Kidney epithelial cell (primary cell): ENCODE results near the gene TMEM181. TPM values are rescaled to one million over a fixed set of nuclear protein-coding genes. Genes with fewer than 3 reads are reported as not detected.
"Not testable (repeated sequence)": the region's sequence is repeated elsewhere in the genome, so short reads cannot be mapped to it uniquely, and the experiment has no call there.

Experiments used
- DNase-seq: peaks from one replicate; pipeline ENCODE4 v3.0.0-alpha.2; 2010; ENCODE audit warnings: low read depth
- H3K27me3 ChIP-seq: 2 replicates; pipeline ENCODE4 v1.6.0; 2011; ENCODE audit warnings: low read length; ENCODE audit not compliant: control insufficient read depth, insufficient read depth
- H3K36me3 ChIP-seq: 2 replicates; pipeline ENCODE4 v1.5.1; 2011; ENCODE audit warnings: low read length; ENCODE audit not compliant: control insufficient read depth, insufficient read depth
- H3K4me3 ChIP-seq: 2 replicates; pipeline ENCODE4 v1.5.1; 2011; ENCODE audit warnings: low read depth, mild to moderate bottlenecking, control low read depth, low read length
- CTCF ChIP-seq: IDR thresholded peaks from 2 replicates; pipeline ENCODE4 v1.5.1; 2011; ENCODE audit warnings: mild to moderate bottlenecking, moderate library complexity, low read length, control low read depth, inconsistent platforms; ENCODE audit not compliant: insufficient read depth, poor library complexity, severe bottlenecking
- total RNA-seq: library from RNA; depleted of rRNA; stranded (reverse); fragments of >200 nt; gene quantifications from 2 replicates; pipeline ENCODE4 v1.2.3, GENCODE V29; 2015

Gene TMEM181
- total RNA-seq, 1 donor from 2014 or later = 22.1 TPM

GRCh38 chr6:158669145-158670035 is 109.5 kb downstream of the TMEM181 start:
- no peak overlapping the region for H3K4me3 ChIP-seq
- no peak for DNase-seq
- TF ChIP-seq CTCF = no peak
- no peaks in the 10 kb centered on the region for H3K36me3 ChIP-seq
- no peaks in the 10 kb centered on the region for H3K27me3 ChIP-seq

GRCh38 chr6:158672119-158672518 is 112.2 kb downstream of the TMEM181 start:
- H3K36me3 ChIP-seq, DNase-seq, H3K27me3 ChIP-seq, H3K4me3 ChIP-seq: not testable (repeated sequence)

GRCh38 chr6:158672726-158673125 is 112.8 kb downstream of the TMEM181 start:
- no peak for DNase-seq
- H3K4me3 ChIP-seq = no peak overlapping the region
- H3K27me3 ChIP-seq = no peaks in the 10 kb centered on the region
- TF ChIP-seq CTCF = no peak
- H3K36me3 ChIP-seq = no peaks in the 10 kb centered on the region

GRCh38 chr6:158674342-158675131 is 114.6 kb downstream of the TMEM181 start:
- Histone ChIP-seq H3K4me3 (no peak overlapping the region), H3K36me3 (no peaks in the 10 kb centered on the region), H3K27me3 (no peaks in the 10 kb centered on the region)
- DNase-seq = no peak
- TF ChIP-seq CTCF = no peak

GRCh38 chr6:158677094-158677493 is 117.2 kb downstream of the TMEM181 start:
- not testable (repeated sequence) for H3K4me3 ChIP-seq, H3K27me3 ChIP-seq, DNase-seq, H3K36me3 ChIP-seq

- no peak for TF ChIP-seq CTCF
- no peak overlapping the region for H3K4me3 ChIP-seq
Measured at GRCh38 chr6:158677906-158678578, 118.2 kb downstream of the TMEM181 start.

More at GRCh38 chr6:158677906-158678578, 118.2 kb downstream of the TMEM181 start:
- no peak for DNase-seq
- Histone ChIP-seq H3K27me3 (no peaks in the 10 kb centered on the region), H3K36me3 (no peaks in the 10 kb centered on the region)
